ENCODE measurements around the gene ADAM10. TPM values are rescaled to one million over a fixed set of nuclear protein-coding genes. Genes with fewer than 3 reads are reported as not detected.

Gene ADAM10
- total RNA-seq, 4 donors from 2014 or later, result 20.1 to 42.5 (median 33.4) TPM

DNA sequence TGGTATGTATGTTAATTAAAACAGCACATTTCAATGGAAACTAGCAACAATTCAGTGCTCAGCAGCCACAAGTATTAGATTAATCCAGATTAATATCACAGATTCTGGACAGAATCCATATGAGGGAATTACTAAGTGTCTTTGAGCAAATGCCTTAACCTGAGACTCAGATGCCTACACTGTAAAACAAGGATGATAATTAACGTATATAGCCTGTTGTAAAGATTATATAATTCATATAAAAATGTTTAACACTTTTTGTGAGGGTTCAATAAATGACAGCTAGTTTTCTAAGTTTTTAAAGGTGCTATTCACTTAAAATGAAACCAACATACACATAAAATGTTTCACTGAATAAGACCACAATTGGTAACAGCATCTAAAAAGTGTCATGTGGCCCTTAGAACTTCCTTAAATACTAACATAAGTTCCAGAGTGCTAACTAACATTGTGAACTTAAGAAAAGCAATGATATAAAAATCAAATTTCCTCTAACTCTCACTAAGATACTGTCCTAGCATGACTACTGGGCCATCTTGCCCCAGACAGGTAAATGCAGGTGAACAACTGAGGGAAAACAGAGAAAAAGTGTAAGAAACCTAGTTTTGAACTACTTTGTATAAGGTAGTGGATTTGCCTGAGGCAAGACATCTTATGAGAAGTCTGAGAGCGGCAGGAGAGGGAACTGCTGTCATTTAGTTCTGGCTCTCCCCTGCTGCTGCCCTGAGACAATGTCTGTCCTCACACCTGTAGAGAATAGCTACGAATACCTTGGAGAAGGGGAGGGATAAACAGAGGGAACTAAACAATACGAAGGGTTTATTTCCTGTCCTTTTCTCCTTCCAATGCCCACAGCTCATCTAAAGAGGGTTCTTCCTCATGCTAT, 151.3 kb downstream of the ADAM10 start:
- TF ChIP-seq POLR2A (IDR thresholded peaks at IDR 0.05), result no peak
- in situ Hi-C loops (cut with MboI; ENCODE audit: low sequenced_read_pairs in 4 of 4) (no loop called here), intact Hi-C loops (cut with DNase I; ENCODE audit: low total_unique reads) (no loop called here)
- Histone ChIP-seq H3K4me3 (no peak overlapping the region), H3K9me3 (no peaks in the 10 kb centered on the region), H3K27me3 (no peaks in the 10 kb centered on the region), H3K27ac (no peak overlapping the region), H3K4me1 (no peaks in the 10 kb centered on the region), H3K36me3 (peaks cover 0 to 11% of the 10 kb centered on the region in 2 donors)
- ATAC-seq (no peak), DNase-seq (no peak)

DNA sequence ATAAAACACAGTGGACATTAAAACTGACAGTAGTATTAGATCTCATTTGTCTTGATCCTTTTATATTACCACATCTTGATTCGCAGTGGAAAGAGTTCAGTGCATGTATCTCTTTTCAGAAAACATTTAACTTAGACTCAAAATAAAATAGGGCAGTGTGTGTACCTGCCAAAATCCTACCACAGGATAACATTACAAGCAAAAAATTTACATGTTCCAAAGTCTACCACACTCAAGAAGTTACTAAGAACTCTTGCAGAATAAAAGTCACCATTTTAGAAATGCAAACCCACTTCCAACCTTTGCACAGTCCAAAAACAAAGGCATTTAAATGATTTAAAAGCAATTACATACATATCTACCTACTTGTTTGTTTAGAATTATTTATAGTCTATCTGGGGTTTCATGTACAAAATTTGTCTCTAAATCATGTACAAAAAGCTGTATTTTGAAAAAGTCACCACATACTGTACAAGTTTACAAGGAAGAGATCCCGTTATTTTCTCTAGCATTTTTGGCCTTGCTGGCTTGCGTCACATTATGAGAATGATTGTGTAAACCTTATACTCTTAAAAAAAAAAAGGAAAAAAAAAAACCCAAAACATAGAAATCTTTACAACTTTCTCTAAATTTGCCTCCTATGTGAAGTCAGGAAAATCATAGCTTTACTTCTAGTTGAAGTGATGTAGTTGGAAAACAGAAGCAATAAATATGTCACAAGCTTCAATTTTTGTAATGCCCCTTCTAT, 153.8 kb downstream of the ADAM10 start:
- Histone ChIP-seq H3K9me3 (no peaks in the 10 kb centered on the region), H3K27me3 (no peaks in the 10 kb centered on the region), H3K4me3 (no peak overlapping the region), H3K27ac (no peak overlapping the region), H3K36me3 (peaks cover 0 to 11% of the 10 kb centered on the region in 2 donors), H3K4me1 (no peaks in the 10 kb centered on the region)
- intact Hi-C loops (cut with DNase I; ENCODE audit: low total_unique reads), result loop anchor here (2.0 kb wide), 1 partner anchor 19 kb away; no protein-coding TSS in a partner anchor
- in situ Hi-C loops (cut with MboI; ENCODE audit: low sequenced_read_pairs in 4 of 4), result no loop called here
- ATAC-seq (no peak), DNase-seq (no peak)
- no peak for TF ChIP-seq POLR2A (IDR thresholded peaks at IDR 0.05)
- TF ChIP-seq, protein P1, sequence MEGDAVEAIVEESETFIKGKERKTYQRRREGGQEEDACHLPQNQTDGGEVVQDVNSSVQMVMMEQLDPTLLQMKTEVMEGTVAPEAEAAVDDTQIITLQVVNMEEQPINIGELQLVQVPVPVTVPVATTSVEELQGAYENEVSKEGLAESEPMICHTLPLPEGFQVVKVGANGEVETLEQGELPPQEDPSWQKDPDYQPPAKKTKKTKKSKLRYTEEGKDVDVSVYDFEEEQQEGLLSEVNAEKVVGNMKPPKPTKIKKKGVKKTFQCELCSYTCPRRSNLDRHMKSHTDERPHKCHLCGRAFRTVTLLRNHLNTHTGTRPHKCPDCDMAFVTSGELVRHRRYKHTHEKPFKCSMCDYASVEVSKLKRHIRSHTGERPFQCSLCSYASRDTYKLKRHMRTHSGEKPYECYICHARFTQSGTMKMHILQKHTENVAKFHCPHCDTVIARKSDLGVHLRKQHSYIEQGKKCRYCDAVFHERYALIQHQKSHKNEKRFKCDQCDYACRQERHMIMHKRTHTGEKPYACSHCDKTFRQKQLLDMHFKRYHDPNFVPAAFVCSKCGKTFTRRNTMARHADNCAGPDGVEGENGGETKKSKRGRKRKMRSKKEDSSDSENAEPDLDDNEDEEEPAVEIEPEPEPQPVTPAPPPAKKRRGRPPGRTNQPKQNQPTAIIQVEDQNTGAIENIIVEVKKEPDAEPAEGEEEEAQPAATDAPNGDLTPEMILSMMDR (IDR thresholded peaks at IDR 0.05 in 4 of 5, conservative IDR thresholded peaks at IDR 0.05 in 1 of 5), result no peak

DNA sequence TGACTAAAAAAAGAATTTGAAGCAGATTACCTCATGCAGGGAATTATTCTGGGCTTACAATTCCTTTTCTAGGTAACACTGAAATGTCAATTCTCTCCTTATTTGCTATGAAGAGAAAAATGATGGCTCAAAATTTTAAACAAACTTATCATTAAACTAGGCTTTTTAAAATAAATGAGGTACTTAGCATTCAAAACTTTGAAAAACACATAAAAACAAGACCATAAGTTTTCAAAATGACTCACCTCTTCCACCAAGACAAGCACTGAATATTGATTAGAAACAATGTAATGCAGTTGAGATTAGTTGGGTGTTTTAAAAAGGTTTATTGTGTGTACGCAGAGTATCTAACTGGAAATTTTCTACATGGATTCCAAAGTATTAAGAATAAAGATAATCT, 154.6 kb downstream of the ADAM10 start:
- Histone ChIP-seq H3K36me3 (peaks cover 0 to 11% of the 10 kb centered on the region in 2 donors), H3K4me3 (no peak overlapping the region), H3K9me3 (no peaks in the 10 kb centered on the region), H3K27me3 (no peaks in the 10 kb centered on the region), H3K4me1 (no peaks in the 10 kb centered on the region), H3K27ac (no peak overlapping the region)
- in situ Hi-C loops (cut with MboI; ENCODE audit: low sequenced_read_pairs in 4 of 4), result no loop called here
- ATAC-seq (no peak), DNase-seq (no peak)
- intact Hi-C loops (cut with DNase I; ENCODE audit: low total_unique reads), result loop anchor here (2.0 kb wide), 1 partner anchor 20 kb away; no protein-coding TSS in a partner anchor
- TF ChIP-seq, protein P1 (IDR thresholded peaks at IDR 0.05 in 4 of 5, conservative IDR thresholded peaks at IDR 0.05 in 1 of 5), result no peak
- no peak for TF ChIP-seq POLR2A (IDR thresholded peaks at IDR 0.05)

DNA sequence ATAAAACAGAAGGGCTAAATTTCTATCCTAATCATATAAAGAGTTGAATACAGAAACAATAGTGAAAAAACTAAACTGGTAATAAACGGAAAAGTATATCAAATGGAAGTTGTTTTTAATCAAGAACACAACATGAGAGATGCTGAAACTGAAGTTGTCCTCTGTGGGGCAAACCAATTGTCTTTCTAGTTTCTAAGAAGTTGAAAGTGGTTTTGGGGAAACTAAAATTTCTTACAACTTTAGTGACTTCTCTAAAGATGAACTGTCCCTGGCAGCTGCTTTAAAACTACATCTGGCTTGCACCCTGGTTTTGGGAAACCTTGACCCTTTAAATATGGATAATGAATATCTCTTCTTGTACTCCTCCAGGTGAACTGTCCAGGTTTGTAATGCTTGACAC, 155.6 kb downstream of the ADAM10 start:
- Histone ChIP-seq H3K4me1 (no peaks in the 10 kb centered on the region), H3K36me3 (peaks cover 0 to 11% of the 10 kb centered on the region in 2 donors), H3K27ac (no peak overlapping the region), H3K4me3 (no peak overlapping the region), H3K27me3 (no peaks in the 10 kb centered on the region), H3K9me3 (no peaks in the 10 kb centered on the region)
- ATAC-seq, result no peak
- no peak for DNase-seq
- in situ Hi-C loops (cut with MboI; ENCODE audit: low sequenced_read_pairs in 4 of 4) (no loop called here), intact Hi-C loops (cut with DNase I; ENCODE audit: low total_unique reads) (loop anchor here (2.0 kb wide), 1 partner anchor 21 kb away; no protein-coding TSS in a partner anchor)
- no peak for TF ChIP-seq POLR2A (IDR thresholded peaks at IDR 0.05)
- TF ChIP-seq, protein P1 (IDR thresholded peaks at IDR 0.05 in 4 of 5, conservative IDR thresholded peaks at IDR 0.05 in 1 of 5), result no peak

DNA sequence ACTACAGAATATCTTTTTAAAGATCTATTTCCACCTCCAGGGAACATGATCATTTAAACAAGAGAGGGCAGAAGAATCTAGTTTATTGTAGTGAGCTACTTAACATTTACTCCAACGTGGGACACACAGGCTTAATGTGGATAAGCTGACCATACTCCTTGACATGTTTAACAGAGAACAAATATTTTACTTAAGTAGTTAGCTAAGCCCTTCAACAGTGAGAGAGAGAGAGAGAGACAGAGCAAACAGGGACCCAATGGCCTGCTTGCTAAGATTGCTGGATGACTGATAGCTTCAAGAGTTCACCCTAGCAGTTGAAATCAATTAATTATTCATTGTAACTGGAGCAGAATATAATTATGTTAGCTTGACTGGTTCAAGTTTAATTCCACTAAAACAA, 158.6 kb downstream of the ADAM10 start:
- Histone ChIP-seq H3K9me3 (no peaks in the 10 kb centered on the region), H3K27ac (no peak overlapping the region), H3K4me1 (no peaks in the 10 kb centered on the region), H3K36me3 (no peaks in the 10 kb centered on the region), H3K4me3 (no peak overlapping the region), H3K27me3 (no peaks in the 10 kb centered on the region)
- DNase-seq (no peak), ATAC-seq (no peak)
- intact Hi-C loops (cut with DNase I; ENCODE audit: low total_unique reads) (no loop called here), in situ Hi-C loops (cut with MboI; ENCODE audit: low sequenced_read_pairs in 4 of 4) (no loop called here)
- TF ChIP-seq, protein P1 (IDR thresholded peaks at IDR 0.05 in 4 of 5, conservative IDR thresholded peaks at IDR 0.05 in 1 of 5), result no peak
- TF ChIP-seq POLR2A (IDR thresholded peaks at IDR 0.05), result no peak
